ENCODE results near the gene SMG5. TPM values are rescaled to one million over a fixed set of nuclear protein-coding genes. Genes with fewer than 3 reads are reported as not detected.

Gene SMG5
- total RNA-seq, 1 donor from 2014 or later, result 122 TPM

DNA sequence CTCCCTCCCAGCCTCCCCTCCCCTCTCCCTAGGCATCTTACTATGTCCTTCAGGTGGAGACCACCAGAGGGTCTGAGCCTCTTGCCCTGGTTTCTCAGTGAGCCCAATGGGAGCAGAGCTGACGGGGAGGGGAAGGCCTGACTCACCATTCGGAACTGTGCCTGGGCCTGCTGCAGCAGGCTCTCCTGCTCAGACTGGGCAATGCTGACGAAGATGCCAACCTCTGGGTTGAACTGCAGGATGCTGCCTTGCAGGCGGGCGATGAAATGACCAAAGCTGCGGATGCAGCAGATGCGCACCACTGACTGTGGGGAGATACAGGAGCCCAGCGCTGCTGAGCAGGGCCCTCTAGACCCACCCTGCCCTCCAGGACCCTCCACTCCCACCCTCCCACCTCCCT is 23.8 kb downstream of the SMG5 start:
- Mint-ChIP-seq H3K4me3 (no peak overlapping the region), H3K36me3 (ENCODE audit: low read depth) (peaks cover 24% of the 10 kb centered on the region), H3K9me3 (no peaks in the 10 kb centered on the region), H3K27ac (ENCODE audit: unreplicated experiment) (no peak overlapping the region), H3K27me3 (ENCODE audit: low read depth) (no peaks in the 10 kb centered on the region), H3K4me1 (peaks cover 11% of the 10 kb centered on the region)
- no peak for DNase-seq (ENCODE audit: low read depth, low spot score)
- TF ChIP-seq, protein P1, sequence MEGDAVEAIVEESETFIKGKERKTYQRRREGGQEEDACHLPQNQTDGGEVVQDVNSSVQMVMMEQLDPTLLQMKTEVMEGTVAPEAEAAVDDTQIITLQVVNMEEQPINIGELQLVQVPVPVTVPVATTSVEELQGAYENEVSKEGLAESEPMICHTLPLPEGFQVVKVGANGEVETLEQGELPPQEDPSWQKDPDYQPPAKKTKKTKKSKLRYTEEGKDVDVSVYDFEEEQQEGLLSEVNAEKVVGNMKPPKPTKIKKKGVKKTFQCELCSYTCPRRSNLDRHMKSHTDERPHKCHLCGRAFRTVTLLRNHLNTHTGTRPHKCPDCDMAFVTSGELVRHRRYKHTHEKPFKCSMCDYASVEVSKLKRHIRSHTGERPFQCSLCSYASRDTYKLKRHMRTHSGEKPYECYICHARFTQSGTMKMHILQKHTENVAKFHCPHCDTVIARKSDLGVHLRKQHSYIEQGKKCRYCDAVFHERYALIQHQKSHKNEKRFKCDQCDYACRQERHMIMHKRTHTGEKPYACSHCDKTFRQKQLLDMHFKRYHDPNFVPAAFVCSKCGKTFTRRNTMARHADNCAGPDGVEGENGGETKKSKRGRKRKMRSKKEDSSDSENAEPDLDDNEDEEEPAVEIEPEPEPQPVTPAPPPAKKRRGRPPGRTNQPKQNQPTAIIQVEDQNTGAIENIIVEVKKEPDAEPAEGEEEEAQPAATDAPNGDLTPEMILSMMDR (conservative IDR thresholded peaks at IDR 0.05), result no peak

DNA sequence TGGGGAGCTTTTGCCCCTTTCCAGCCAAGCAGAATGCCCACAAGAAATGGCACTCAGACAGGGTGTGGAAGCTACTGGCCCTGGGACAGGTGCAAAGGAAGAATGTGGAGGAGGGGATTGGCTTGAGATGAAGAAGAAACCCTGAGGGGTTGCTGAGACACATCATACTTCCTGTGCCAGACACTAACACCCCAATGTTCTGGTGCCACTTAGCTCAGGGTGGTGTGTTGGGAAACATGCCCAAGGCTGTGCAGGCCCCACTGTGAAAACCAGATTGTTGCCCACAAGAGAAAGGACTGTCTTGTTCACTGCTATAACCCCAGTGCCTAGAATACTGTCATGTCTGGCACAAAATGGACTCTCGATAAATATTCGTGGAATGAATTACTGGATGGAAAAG is 24.9 kb downstream of the SMG5 start:
- Mint-ChIP-seq H3K27ac (ENCODE audit: unreplicated experiment) (no peak overlapping the region), H3K4me1 (peaks cover 11% of the 10 kb centered on the region), H3K27me3 (ENCODE audit: low read depth) (no peaks in the 10 kb centered on the region), H3K36me3 (ENCODE audit: low read depth) (peaks cover 25% of the 10 kb centered on the region), H3K4me3 (no peak overlapping the region), H3K9me3 (no peaks in the 10 kb centered on the region)
- TF ChIP-seq, protein P1 (conservative IDR thresholded peaks at IDR 0.05), result no peak
- DNase-seq (ENCODE audit: low read depth, low spot score), result no peak

DNA sequence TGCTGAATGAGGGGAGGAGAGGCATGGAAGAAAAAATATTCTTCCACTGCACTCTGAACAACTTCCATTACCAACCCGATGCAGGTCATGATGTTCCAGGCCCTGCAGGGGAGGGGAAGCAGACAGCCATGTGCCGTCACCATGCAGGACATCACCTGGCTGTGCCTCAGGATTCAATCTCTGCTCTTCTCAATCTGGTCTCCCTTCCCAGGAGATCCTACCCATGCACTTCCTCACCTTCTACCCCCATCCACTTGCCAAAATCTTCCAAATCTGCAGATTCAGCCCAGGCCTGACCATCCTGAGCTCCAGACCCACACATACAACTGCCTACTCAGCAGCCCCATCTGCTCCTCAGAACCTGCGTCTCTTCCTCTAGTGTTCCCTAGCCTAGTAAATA is 29.0 kb downstream of the SMG5 start:
- H3K36me3 Mint-ChIP-seq (ENCODE audit: low read depth), result peaks cover 15% of the 10 kb centered on the region
- TF ChIP-seq, protein P1 (conservative IDR thresholded peaks at IDR 0.05), result no peak

DNA sequence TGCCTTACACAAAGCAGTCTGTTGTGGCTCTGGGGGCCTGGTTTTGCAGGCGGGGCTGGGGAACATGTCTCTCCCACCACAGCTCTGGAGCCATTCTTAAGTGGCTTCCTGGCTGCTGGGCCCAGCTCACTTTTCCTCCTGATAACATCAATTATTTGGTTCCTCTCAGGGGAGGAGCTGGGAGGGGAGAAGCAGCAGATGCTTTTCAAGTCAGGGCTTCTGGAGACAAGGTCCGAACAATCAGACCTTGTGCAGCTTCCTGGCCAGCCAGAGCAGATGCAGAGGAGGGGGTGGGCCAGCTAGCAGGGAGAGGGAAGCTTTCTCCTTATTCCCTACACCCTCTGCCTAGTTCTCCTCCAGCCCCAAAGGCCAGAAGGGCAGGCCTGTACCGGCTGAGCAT is 31.1 kb downstream of the SMG5 start:
- DNase-seq (ENCODE audit: low read depth, low spot score), result no peak
- TF ChIP-seq, protein P1 (conservative IDR thresholded peaks at IDR 0.05), result no peak
- peak overlapping the region; percentile 23 for H3K4me3 Mint-ChIP-seq
- H3K27ac Mint-ChIP-seq (ENCODE audit: unreplicated experiment), result peak overlapping the region; percentile 81
- peaks cover 14% of the 10 kb centered on the region for H3K36me3 Mint-ChIP-seq (ENCODE audit: low read depth)
- H3K4me1 Mint-ChIP-seq, result peaks cover 23% of the 10 kb centered on the region
- H3K9me3 Mint-ChIP-seq, result no peaks in the 10 kb centered on the region
- H3K27me3 Mint-ChIP-seq (ENCODE audit: low read depth), result peaks cover 6% of the 10 kb centered on the region

More for the DNA sequence above, 29.0 kb downstream of the SMG5 start:
- DNase-seq (ENCODE audit: low read depth, low spot score), result no peak
- Mint-ChIP-seq H3K9me3 (no peaks in the 10 kb centered on the region), H3K27me3 (ENCODE audit: low read depth) (no peaks in the 10 kb centered on the region), H3K4me1 (peaks cover 14% of the 10 kb centered on the region), H3K4me3 (no peak overlapping the region), H3K27ac (ENCODE audit: unreplicated experiment) (no peak overlapping the region)

DNA sequence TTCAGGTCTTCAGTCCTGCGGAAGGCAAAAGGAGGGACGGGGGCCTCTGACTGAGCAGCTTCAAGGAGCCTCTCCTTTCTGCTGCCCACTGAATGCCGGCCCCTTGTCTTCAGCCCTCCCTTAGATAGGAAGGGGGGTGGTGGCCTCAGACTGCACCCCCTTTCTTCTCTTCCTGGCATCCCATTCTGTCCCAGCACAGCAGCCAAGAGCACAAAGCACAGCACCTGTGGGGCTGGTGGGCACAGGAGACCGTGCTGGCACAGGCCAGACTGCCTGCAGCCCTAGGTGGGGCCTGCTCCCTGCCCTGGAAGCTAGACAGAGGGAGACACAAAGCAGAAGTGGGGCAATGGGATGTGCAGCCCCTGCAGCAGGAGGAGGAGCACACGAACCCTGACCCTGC is 33.0 kb downstream of the SMG5 start:
- peaks cover 13% of the 10 kb centered on the region for H3K36me3 Mint-ChIP-seq (ENCODE audit: low read depth)
- no peak overlapping the region for H3K27ac Mint-ChIP-seq (ENCODE audit: unreplicated experiment)
- H3K9me3 Mint-ChIP-seq, result no peaks in the 10 kb centered on the region
- peak overlapping the region; percentile 72 for H3K4me3 Mint-ChIP-seq
- H3K27me3 Mint-ChIP-seq (ENCODE audit: low read depth), result peaks cover 16% of the 10 kb centered on the region
- TF ChIP-seq, protein P1 (conservative IDR thresholded peaks at IDR 0.05), result no peak
- no peak for DNase-seq (ENCODE audit: low read depth, low spot score)
- peaks cover 28% of the 10 kb centered on the region for H3K4me1 Mint-ChIP-seq

DNA sequence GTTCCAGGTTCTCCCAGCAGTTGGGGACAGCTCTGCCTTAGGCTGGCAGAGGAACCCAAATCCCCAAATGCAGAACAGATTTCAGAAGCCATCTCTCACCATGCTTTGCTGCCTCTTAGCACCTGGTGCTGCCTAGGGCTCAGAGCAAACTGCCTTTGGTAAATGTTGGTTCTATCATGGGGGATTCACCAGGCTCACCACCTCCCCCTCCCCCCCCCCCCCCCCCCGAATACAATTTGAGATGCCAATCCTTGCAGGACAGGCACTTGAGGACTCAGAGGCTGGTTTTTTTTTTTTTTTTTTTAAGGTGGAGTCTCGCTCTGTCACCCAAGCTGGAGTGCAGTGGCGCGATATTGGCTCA is 34.3 kb downstream of the SMG5 start:
- Mint-ChIP-seq H3K36me3 (ENCODE audit: low read depth) (peaks cover 4% of the 10 kb centered on the region), H3K27me3 (ENCODE audit: low read depth) (peaks cover 21% of the 10 kb centered on the region), H3K27ac (ENCODE audit: unreplicated experiment) (peak overlapping the region; percentile 86), H3K9me3 (no peaks in the 10 kb centered on the region), H3K4me1 (peaks cover 28% of the 10 kb centered on the region), H3K4me3 (peak overlapping the region; percentile 54)
- TF ChIP-seq, protein P1 (conservative IDR thresholded peaks at IDR 0.05), result no peak
- DNase-seq (ENCODE audit: low read depth, low spot score), result no peak

Data from neural crest cell (in vitro differentiated cells).